Transverse colon (tissue), 4 donors: ENCODE results near the gene GRIN2A. TPM values are rescaled to one million over a fixed set of nuclear protein-coding genes. Genes with fewer than 3 reads are reported as not detected.

Experiments used
- DNase-seq: peaks from one replicate; pipeline ENCODE4 v3.0.0-alpha.2; 2019
- H3K27ac ChIP-seq, 4 donors: fragments of 200-600 bp; sonication (generic); 2 replicates each; pipeline ENCODE4 v1.5.1; 2016 to 2018; ENCODE audit warnings: inconsistent platforms in 4 of 4
- H3K27me3 ChIP-seq: fragments of 200-600 bp; sonication (generic); 2 replicates; pipeline ENCODE4 v1.5.1; 2017; ENCODE audit warnings: inconsistent platforms
- H3K36me3 ChIP-seq, 4 donors: fragments of 200-600 bp; sonication (generic); 2 replicates each; pipeline ENCODE4 v1.5.1; 2017 to 2019; ENCODE audit warnings: inconsistent platforms in 4 of 4
- H3K4me1 ChIP-seq, 4 donors: fragments of 200-600 bp; sonication (generic); 2 replicates each; pipeline ENCODE4 v1.5.1; 2017 to 2020; ENCODE audit warnings: inconsistent platforms in 4 of 4
- H3K4me3 ChIP-seq, 4 donors: fragments of 200-600 bp; sonication (generic); 1 replicate in 1 of 4; 2 replicates in 3 of 4; pipeline versions ENCODE4 v1.5.1 to v1.6.1; 2017 to 2019; ENCODE audit warnings: inconsistent platforms in 4 of 4
- H3K9me3 ChIP-seq, 2 donors: fragments of 200-600 bp; sonication (generic); 2 replicates each; pipeline ENCODE4 v1.5.1; 2017 to 2019; ENCODE audit warnings: inconsistent platforms in 2 of 2
- CTCF ChIP-seq, 5 experiments: fragments of 200-600 bp in 3 of 5; fragments of 450-650 bp in 2 of 5; sonication (generic) in 3 of 5; IDR thresholded peaks; 1 replicate in 2 of 5; 2 replicates in 3 of 5; pipeline ENCODE4 v1.5.1; 2016 to 2017; ENCODE audit warnings: antibody characterized with exemption in 5 of 5, inconsistent platforms in 3 of 5, mild to moderate bottlenecking in 2 of 5, moderate library complexity in 1 of 5
- EP300 ChIP-seq: sonication (generic); formaldehyde crosslinking; IDR thresholded peaks from one replicate; pipeline ENCODE4 v1.6.1; 2017; ENCODE audit warnings: antibody characterized with exemption, low read depth
- POLR2A ChIP-seq: fragments of 450-650 bp; IDR thresholded peaks from one replicate; pipeline ENCODE4 v1.6.1; 2016; ENCODE audit warnings: antibody characterized with exemption, mild to moderate bottlenecking, moderate library complexity
- POLR2AphosphoS5 ChIP-seq, 3 donors: sonication (generic); formaldehyde crosslinking; IDR thresholded peaks; one replicate each; pipeline ENCODE4 v1.6.1; 2016; ENCODE audit warnings: antibody characterized with exemption in 3 of 3
- WGBS, 2 donors: methylation state at CpG; one replicate each; pipeline ENCODE4 v1.1.5; 2018; ENCODE audit warnings: low coverage in 1 of 2; 5-methylcytosine and 5-hydroxymethylcytosine counted together
- in situ Hi-C, 4 donors: fragments of 200-750 bp; cut with MboI; loops; one replicate each; pipeline versions ENCODE4 v1.15.0 to v1.15.1; 2017; ENCODE audit warnings: low sequenced_read_pairs in 3 of 4, low pct_ligation_motif_present in 1 of 4, low pct_unique_long_range_greater_than_20kb in 1 of 4
- intact Hi-C: fragments of 100-400 bp; cut with DNase I; formaldehyde crosslinking; loops from one replicate; pipeline ENCODE4 v1.15.1; 2023; ENCODE audit warnings: low total_unique reads
- total RNA-seq, 4 donors: library from RNA; depleted of rRNA; stranded (reverse); fragments of >200 nt; gene quantifications; one replicate each; pipeline ENCODE4 v1.1.0, GENCODE V29; 2016

The GRIN2A gene
- total RNA-seq, 4 donors from 2014 or later: 0.14 to 0.37 (median 0.18) TPM

DNA sequence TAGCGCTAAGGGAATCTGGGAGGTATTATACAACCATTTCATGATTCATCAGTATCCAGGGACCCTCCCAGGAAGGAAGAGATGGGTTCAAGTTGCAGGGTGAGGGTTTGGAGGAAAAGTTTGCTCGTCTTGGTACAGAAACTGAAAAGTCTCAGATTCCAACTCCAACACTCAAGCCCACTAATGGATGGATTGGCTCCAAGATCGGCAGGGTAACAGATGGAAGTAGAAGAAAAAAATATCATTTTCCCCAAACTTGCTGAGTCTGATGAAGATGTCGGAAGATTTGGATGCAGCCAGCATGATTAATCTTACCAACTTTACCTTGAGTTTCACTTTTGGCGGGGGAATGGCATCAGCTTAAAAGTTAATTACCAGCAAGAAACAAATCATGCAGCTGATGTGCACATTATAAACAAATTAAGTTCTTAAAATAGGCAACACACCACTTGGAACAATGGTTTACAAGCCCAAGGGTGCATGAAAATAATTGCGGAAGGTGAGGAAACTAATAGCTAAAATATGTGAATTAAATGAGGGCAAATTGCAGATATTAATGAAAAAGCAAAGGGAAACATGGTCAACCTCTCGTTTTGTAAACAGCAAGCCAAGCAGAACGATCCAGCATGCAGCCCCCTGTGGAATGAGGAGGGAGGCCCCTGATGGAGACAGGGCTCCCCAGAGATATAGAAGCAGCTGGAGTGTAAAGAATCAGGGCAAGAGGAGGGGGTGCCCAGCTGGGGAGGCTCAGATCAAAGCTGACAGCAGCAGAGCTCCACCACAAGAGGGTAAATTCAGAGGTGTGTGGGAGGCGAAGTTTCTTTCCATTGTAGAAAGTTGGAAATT is 44.1 kb upstream of the GRIN2A start:
- no peak for TF ChIP-seq EP300
- no peak for TF ChIP-seq POLR2AphosphoS5 (IDR thresholded peaks at IDR 0.05)
- no peak for TF ChIP-seq CTCF (IDR thresholded peaks at IDR 0.05)
- TF ChIP-seq POLR2A: no peak
- H3K9me3 ChIP-seq: no peaks in the 10 kb centered on the region
- H3K4me3 ChIP-seq: no peak overlapping the region
- in situ Hi-C loops: no loop called here
- H3K4me1 ChIP-seq: no peaks in the 10 kb centered on the region
- no peak overlapping the region for H3K27ac ChIP-seq
- peaks cover 6% of the 10 kb centered on the region for H3K27me3 ChIP-seq
- 64 to 65% methylated on average over 9 of the region's 9 CpGs for WGBS, 2 donors
- DNase-seq: no peak
- intact Hi-C loops: no loop called here
- H3K36me3 ChIP-seq: no peaks in the 10 kb centered on the region

DNA sequence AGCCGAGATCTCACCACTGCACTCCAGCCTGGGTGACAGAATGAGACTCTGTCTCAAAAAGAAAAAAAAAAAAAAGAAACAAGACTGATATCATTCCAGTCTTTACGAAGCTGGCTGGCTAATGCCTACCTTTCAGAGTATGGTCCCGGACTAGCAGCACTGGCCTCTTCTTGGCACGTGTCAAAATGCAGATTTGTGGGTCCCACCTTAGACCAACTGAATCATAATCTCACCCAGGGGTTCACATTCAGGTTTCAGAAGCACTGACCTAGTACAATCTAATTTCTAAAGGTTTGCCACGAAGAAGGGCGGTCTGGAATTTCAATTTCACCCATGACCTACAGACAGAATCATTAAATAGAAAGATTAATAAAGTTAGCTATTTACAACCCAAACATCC is 43.4 kb upstream of the GRIN2A start:
- Histone ChIP-seq H3K27ac (no peak overlapping the region), H3K4me3 (no peak overlapping the region), H3K36me3 (no peaks in the 10 kb centered on the region), H3K27me3 (peaks cover 6% of the 10 kb centered on the region), H3K4me1 (no peaks in the 10 kb centered on the region), H3K9me3 (no peaks in the 10 kb centered on the region)
- intact Hi-C loops: no loop called here
- no peak for TF ChIP-seq POLR2AphosphoS5 (IDR thresholded peaks at IDR 0.05)
- 76 to 100% methylated on average over 2 to 6 of the region's 6 CpGs for WGBS, 2 donors
- in situ Hi-C loops: no loop called here
- DNase-seq: no peak

DNA sequence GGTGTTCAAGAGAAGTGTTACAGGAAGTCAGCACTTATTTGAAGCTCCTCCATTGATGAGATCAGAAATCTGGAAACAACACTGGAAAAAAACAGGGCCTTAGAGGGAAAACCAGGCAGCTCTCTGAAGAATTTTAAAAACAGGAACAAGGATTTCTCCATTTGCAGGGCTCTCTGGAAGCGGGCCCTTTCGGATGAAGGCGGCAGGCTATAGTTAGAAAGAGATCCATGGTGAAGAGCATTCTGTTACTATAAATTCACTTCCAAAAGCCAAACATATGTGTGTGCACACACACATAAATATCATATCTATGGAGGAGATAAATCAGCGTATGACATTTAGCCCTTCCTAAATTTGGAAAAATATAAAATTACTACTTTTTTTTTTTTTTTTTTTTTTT is 42.6 kb upstream of the GRIN2A start:
- intact Hi-C loops: no loop called here
- no peak for TF ChIP-seq POLR2A
- TF ChIP-seq EP300: no peak
- TF ChIP-seq POLR2AphosphoS5 (IDR thresholded peaks at IDR 0.05): no peak
- no peak for TF ChIP-seq CTCF (IDR thresholded peaks at IDR 0.05)
- in situ Hi-C loops: no loop called here

GRCh38 chr16:10220942-10221341 is 38.7 kb upstream of the GRIN2A start:
- 52% methylated on average over 3 of the region's 3 CpGs; no CpG with 5 or more reads in 1 of the 2 donors for WGBS, 2 donors
- intact Hi-C loops: no loop called here

More for the DNA sequence above, 42.6 kb upstream of the GRIN2A start:
- Histone ChIP-seq H3K9me3 (no peaks in the 10 kb centered on the region), H3K4me1 (no peaks in the 10 kb centered on the region), H3K4me3 (no peak overlapping the region), H3K27me3 (peaks cover 6% of the 10 kb centered on the region), H3K27ac (no peak overlapping the region), H3K36me3 (no peaks in the 10 kb centered on the region)
- no peak for DNase-seq
- WGBS, 2 donors: 82 to 90% methylated on average over 4 of the region's 4 CpGs

More at GRCh38 chr16:10220942-10221341, 38.7 kb upstream of the GRIN2A start:
- Histone ChIP-seq H3K27me3 (peaks cover 6% of the 10 kb centered on the region), H3K36me3 (no peaks in the 10 kb centered on the region), H3K4me3 (no peak overlapping the region), H3K27ac (no peak overlapping the region), H3K4me1 (no peaks in the 10 kb centered on the region), H3K9me3 (no peaks in the 10 kb centered on the region)
- TF ChIP-seq POLR2AphosphoS5 (IDR thresholded peaks at IDR 0.05) (no peak), POLR2A (no peak), EP300 (no peak), CTCF (IDR thresholded peaks at IDR 0.05) (no peak)
- no peak for DNase-seq
- in situ Hi-C loops: no loop called here
